ENCODE measurements around the gene EEIG1.

Gene EEIG1

GRCh38 chr9:127970401-127971313 lies 10.1 kb downstream of the EEIG1 start:
- peak; percentile 6; the same call in 1 of the 2 replicates for TF ChIP-seq CTCF (IDR thresholded peaks at IDR 0.05; ENCODE audit: low read length)
- TF ChIP-seq EZH2 (optimal IDR thresholded peaks at IDR 0.05; ENCODE audit: low read depth, low read length): no peak
- Histone ChIP-seq H4K20me1 (ENCODE audit: insufficient read depth, low read length) (no peaks in the 10 kb centered on the region), H3K36me3 (replicated peaks; ENCODE audit: insufficient read depth, low read length) (no peaks in the 10 kb centered on the region), H3K9me3 (replicated peaks; ENCODE audit: insufficient read depth, low read length) (no peaks in the 10 kb centered on the region), H2AFZ (ENCODE audit: low read length) (0 out of 2 replicates have a peak overlapping the region, but pooled peaks have one; percentile 32), H3K9me2 (replicated peaks; ENCODE audit: insufficient read depth, low read length) (no peaks in the 10 kb centered on the region), H3K9ac (ENCODE audit: low read length) (peak overlapping the region; percentile 78), H3K27me3 (replicated peaks; ENCODE audit: insufficient read depth, low read length) (no peaks in the 10 kb centered on the region), H3F3A (ENCODE audit: insufficient read depth, low read length) (peaks cover 41% of the 10 kb centered on the region), H3K4me1 (ENCODE audit: low read length) (peaks cover 64% of the 10 kb centered on the region), H3K4me2 (ENCODE audit: low read depth, low read length) (peak overlapping the region; percentile 93), H3K27ac (ENCODE audit: low read length) (peak overlapping the region; percentile 99), H3K4me3 (ENCODE audit: low read length) (peak overlapping the region; percentile 58), H3K79me2 (ENCODE audit: low read length) (peaks cover 85% of the 10 kb centered on the region)
- peak; percentile 94 for DNase-seq

GRCh38 chr9:127968700-127969383 lies 11.9 kb downstream of the EEIG1 start:
- H3K36me3 ChIP-seq (replicated peaks; ENCODE audit: insufficient read depth, low read length): no peaks in the 10 kb centered on the region
- H3K4me1 ChIP-seq (ENCODE audit: low read length): peaks cover 53% of the 10 kb centered on the region
- no peak overlapping the region; the same call in 1 of the 2 replicates for H3K27ac ChIP-seq (ENCODE audit: low read length)
- TF ChIP-seq EZH2 (optimal IDR thresholded peaks at IDR 0.05; ENCODE audit: low read depth, low read length) (no peak), EZH2phosphoT487 (IDR thresholded peaks at IDR 0.05; ENCODE audit: low read length) (no peak), CTCF (IDR thresholded peaks at IDR 0.05; ENCODE audit: low read length) (no peak)
- no peak overlapping the region for H2AFZ ChIP-seq (ENCODE audit: low read length)
- no peak for DNase-seq
- H3K79me2 ChIP-seq (ENCODE audit: low read length): peaks cover 83% of the 10 kb centered on the region
- H3K27me3 ChIP-seq (replicated peaks; ENCODE audit: insufficient read depth, low read length): no peaks in the 10 kb centered on the region
- H3K4me2 ChIP-seq (ENCODE audit: low read depth, low read length): peak overlapping the region; percentile 93
- peaks cover 41% of the 10 kb centered on the region for H3F3A ChIP-seq (ENCODE audit: insufficient read depth, low read length)
- no peak overlapping the region for H3K4me3 ChIP-seq (ENCODE audit: low read length)
- no peaks in the 10 kb centered on the region for H3K9me3 ChIP-seq (replicated peaks; ENCODE audit: insufficient read depth, low read length)
- H3K9me2 ChIP-seq (replicated peaks; ENCODE audit: insufficient read depth, low read length): no peaks in the 10 kb centered on the region
- no peak overlapping the region for H3K9ac ChIP-seq (ENCODE audit: low read length)
- H4K20me1 ChIP-seq (ENCODE audit: insufficient read depth, low read length): no peaks in the 10 kb centered on the region; the same call in 1 of the 2 replicates

- H3K36me3 ChIP-seq (replicated peaks; ENCODE audit: insufficient read depth, low read length): no peaks in the 10 kb centered on the region
- no peaks in the 10 kb centered on the region for H3K27me3 ChIP-seq (replicated peaks; ENCODE audit: insufficient read depth, low read length)
- peaks cover 83% of the 10 kb centered on the region for H3K79me2 ChIP-seq (ENCODE audit: low read length)
- no peak overlapping the region for H3K4me2 ChIP-seq (ENCODE audit: low read depth, low read length)
- TF ChIP-seq EZH2phosphoT487 (IDR thresholded peaks at IDR 0.05; ENCODE audit: low read length) (no peak), CTCF (IDR thresholded peaks at IDR 0.05; ENCODE audit: low read length) (no peak), EZH2 (optimal IDR thresholded peaks at IDR 0.05; ENCODE audit: low read depth, low read length) (no peak)
- DNase-seq: no peak
- no peak overlapping the region for H2AFZ ChIP-seq (ENCODE audit: low read length)
- no peaks in the 10 kb centered on the region for H3K9me3 ChIP-seq (replicated peaks; ENCODE audit: insufficient read depth, low read length)
- H3K4me3 ChIP-seq (ENCODE audit: low read length): no peak overlapping the region
- H3F3A ChIP-seq (ENCODE audit: insufficient read depth, low read length): peaks cover 37% of the 10 kb centered on the region
- H3K4me1 ChIP-seq (ENCODE audit: low read length): peaks cover 45% of the 10 kb centered on the region
- no peaks in the 10 kb centered on the region for H3K9me2 ChIP-seq (replicated peaks; ENCODE audit: insufficient read depth, low read length)
- H3K27ac ChIP-seq (ENCODE audit: low read length): no peak overlapping the region
- no peaks in the 10 kb centered on the region; the same call in 1 of the 2 replicates for H4K20me1 ChIP-seq (ENCODE audit: insufficient read depth, low read length)
- H3K9ac ChIP-seq (ENCODE audit: low read length): no peak overlapping the region
These were observed 12.7 kb downstream of the EEIG1 start for GRCh38 chr9:127968042-127968441.

All from MM.1S (cell line).